Activated CD4-positive, alpha-beta T cell treated with anti-CD3 and anti-CD28 coated beads, Interleukin-2, Interleukin-4, amounts not matched to agents 100 ng/mL and 50 ng/mL, durations not matched to agents 16 hours and 8 hours (primary cell): ENCODE results near the gene FAM114A2.
A peak's percentile ranks its signal among the peaks of the same experiment; 100 is the strongest.
"Not testable (repeated sequence)": the region's sequence is repeated elsewhere in the genome, so short reads cannot be mapped to it uniquely, and the experiment has no call there.

Experiments
- DNase-seq: peaks from one replicate; pipeline ENCODE4 v3.0.0-alpha.2; 2020; ENCODE audit warnings: low spot score

Gene FAM114A2

DNA sequence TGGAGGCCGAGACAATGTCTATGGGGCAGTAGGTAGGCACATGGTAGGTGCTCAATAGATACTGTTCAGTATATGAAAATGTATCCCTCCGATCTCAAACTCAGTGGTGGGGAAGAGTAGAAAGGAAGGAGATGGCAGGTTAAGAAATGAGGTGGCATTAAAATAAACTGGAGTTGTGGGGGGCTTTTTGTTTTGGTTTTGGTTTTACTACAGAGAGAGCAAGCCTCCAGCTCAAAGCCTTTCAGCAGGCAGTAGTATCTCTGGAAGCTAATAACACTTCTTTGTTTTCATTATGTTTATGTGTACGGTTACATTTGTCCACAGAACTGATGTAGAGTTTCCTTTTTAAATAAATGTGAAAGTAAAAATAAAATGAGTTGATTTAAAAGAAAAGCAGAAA is 8.6 kb upstream of the FAM114A2 start:
- DNase-seq = no peak

DNA sequence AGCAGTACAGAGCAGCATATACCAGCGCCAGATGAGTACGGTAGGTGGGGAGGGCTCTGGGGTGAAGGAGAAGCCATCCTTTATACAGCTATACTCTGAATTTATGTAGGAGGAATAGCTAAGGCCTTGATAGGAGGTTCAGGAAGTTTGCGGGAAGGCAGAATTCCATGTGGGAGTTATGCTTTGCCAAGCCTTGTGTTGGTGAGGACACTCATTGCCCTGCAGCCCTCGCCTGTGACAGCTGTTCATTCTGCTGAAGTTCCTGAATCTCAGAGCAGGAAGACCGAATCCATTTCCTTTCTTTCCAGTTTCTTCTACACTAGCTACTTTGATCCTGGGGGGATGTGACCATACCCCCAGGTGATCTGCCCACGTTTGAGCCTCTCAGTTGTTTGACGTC is 7.8 kb upstream of the FAM114A2 start:
- no peak for DNase-seq

GRCh38 chr5:154044581-154044980 is 5.9 kb upstream of the FAM114A2 start:
- no peak for DNase-seq

DNA sequence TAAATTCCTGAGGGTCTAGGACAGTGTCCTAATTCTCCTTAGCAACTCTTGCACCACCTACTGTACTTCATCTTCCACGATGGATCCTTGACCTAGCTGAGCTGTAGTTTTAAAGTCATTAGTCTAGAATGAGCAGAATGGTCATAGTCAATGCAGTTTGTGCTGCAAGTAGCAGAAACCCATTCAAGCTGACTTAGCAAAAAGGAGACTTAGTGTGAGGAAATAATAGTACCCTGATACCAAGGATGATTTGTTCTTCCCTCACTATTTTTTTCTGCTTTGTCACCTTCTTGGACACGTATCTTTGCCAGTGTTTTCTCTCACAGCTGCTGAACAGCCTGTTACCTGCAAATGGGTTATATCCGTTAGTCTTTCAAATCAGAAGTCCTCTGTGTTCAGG is 5.4 kb upstream of the FAM114A2 start:
- no peak for DNase-seq

GRCh38 chr5:154042766-154043165 is 4.1 kb upstream of the FAM114A2 start:
- DNase-seq = no peak

GRCh38 chr5:154039458-154039829 is 734 bp upstream of the FAM114A2 start:
- no peak for DNase-seq

GRCh38 chr5:154038261-154038706 is 426 bp downstream of the FAM114A2 start:
- DNase-seq = peak; percentile 45

DNA sequence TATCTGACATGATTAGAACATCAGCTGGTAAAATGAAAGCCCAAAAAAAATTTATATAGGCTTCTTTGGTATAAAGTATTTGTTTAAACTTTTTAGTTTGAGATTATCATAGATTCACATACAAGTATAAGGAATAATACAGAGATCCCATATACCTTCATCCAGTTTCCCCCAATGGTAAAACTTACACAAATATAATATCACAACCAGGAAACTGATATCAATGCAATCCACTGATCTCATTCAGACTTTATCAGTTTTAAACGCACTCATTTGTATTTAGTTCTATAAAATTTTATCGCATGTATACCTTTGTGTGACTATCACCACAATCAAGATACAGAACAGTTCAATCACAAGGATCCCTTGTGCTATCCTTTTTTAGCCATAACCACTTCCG is 3.8 kb downstream of the FAM114A2 start:
- no peak for DNase-seq

DNA sequence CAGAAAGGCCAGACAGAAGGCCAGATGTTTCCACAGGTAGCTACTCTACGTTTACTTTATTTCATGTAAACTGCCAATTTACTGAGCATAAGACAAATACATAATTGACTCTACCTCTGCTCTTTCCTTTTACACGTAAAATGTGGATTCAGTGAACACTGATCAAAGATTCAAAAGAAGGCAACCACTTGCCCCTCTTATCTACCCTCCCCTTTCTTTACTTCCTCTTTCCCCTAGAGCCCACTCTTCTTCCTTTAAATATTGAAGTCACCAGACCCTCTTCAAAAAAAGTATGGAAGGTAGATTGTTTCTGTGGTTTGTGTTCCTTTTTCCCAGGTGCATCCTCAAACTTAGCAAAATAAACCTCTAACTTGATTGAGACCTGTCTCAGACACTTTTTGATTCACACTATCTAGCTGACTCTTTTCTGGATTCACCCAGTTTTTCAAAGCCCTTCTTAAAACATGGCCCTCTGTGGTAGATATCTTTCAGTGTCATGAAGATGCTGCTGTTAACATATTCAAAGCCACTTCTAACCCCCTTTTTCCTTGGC is 6.7 kb downstream of the FAM114A2 start:
- DNase-seq = no peak

DNA sequence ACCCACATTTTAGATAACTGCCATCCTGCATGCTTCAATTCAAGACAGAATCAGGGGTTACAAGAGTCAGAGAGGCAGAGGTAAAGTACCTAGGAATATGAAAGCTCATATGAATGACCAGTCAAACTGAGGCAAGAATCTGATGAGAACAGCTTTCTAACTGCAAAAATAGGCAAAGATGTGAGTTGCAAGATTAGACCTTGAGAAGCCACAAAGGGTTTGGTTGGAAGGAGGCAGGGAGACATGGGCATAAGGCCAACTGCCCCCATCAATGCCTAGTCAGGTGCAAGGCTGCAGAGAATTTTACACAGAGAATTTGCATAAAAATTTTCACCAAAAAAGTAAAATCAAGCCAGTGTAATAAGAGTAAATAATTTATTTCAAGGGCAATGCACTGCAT is 12.8 kb downstream of the FAM114A2 start:
- DNase-seq = no peak

- not testable (repeated sequence) for DNase-seq
Measured at GRCh38 chr5:154018919-154019318, 19.8 kb downstream of the FAM114A2 start.

DNA sequence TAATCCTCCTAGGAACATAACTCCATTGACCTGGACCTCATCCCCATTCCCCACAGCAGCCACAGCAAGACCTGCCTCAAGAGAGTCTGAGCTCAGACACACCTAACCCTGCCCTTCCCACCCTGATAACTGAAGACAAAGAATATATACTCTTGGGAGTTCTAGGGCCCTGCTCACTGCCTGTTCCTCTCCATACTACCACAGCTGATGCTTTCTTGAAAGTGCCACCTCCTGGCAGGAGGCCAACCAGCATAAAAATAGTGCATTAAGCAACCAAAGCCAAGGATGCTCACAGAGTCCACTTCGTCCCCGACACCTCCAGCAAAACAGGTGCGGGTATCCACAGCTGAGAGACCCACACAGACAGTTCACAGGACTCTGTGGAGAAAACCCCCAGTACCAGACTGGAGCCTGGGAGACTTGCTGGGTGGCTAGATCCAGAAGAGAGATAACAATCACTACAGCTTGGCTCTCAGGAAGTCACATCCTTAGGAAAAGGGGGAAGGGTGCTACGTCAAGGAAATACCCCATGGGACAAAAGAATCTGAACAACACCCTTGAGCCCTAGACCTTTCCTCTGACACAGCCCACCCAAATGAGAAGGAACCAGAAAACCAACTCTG is 23.5 kb downstream of the FAM114A2 start:
- DNase-seq = no peak

- no peak for DNase-seq
Measured at GRCh38 chr5:154010660-154011059, 28.1 kb downstream of the FAM114A2 start.

GRCh38 chr5:154005648-154006047 is 33.1 kb downstream of the FAM114A2 start:
- DNase-seq = no peak

DNA sequence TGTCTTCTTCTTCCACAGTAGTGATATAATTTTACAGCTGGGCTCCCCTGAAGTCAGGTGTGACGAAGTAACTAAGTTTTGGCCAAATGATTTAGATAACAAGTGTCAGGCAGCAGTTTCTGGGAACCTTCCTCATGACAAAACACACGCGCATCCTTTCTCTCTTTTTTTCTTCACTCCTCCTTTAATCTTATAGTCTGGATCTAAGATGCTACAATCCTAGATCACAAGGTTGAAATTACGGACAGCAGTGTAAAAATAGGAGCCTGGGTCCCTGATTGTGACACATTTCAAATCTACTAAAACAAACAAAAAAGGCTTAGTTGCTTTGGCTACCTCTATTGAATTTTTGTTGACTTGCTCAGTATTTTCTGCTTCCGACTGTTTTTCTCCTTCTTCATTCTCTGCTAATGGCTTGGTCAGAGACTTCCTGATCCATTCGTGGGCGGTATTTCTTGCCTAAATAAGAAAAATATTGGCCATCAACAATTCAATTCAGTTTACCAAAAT is 36.1 kb downstream of the FAM114A2 start:
- DNase-seq = no peak

DNA sequence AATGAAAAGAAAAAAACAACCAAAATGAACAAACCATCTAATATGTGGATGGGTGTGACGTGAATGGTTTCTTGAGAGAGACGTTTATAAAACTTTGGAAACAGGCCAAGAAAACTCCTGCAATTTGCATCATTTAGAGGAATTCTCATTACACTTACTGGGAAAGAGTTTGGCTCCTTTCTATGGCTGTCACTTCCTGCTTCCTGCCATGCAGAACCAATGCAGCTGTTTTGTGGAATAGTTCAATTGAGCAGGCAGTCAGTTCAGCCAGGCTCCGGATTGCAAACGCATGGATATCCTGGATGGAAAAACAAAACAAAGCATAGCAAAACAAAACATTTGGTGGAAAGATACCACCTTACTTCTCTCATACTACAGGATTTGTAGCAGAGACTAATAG is 36.6 kb downstream of the FAM114A2 start:
- no peak for DNase-seq

DNA sequence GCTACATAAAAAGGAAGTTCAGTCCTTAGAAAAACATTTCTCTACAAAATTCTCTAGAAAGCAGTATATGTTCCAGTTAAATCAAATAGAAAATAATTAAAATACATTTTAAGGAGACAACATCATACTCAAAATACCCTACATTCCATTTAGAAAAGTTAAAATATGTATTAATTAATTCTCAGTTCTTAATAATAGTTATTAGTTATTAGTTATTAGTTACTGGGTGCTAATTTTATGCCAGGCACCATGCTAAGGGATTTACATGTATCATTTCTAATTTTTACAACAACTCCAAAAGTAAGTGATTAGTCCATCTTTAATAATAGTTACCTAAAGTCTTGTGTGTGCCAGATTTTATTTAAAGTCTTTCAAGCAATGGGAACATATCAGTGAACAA is 38.0 kb downstream of the FAM114A2 start:
- DNase-seq = no peak

DNA sequence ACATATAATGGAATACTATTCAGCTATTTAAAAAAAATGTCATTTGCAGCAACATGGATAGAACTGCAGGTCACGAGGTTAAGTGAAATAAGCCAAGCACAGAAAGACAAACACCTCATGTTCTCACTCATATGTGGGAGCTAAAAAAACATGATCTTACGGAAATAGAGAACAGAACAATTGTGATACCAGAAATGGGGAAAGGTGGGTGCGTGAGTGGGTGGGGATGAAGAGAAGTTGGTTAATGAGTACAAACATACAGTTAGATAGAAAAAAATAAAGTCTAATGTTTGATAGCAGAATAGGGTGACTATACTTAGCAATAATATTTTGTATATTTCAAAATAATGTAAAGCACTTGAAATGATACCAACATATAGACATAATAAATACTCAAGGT is 38.7 kb downstream of the FAM114A2 start:
- DNase-seq = no peak

- no peak for DNase-seq
Measured at GRCh38 chr5:153998768-153999167, 39.9 kb downstream of the FAM114A2 start.

DNA sequence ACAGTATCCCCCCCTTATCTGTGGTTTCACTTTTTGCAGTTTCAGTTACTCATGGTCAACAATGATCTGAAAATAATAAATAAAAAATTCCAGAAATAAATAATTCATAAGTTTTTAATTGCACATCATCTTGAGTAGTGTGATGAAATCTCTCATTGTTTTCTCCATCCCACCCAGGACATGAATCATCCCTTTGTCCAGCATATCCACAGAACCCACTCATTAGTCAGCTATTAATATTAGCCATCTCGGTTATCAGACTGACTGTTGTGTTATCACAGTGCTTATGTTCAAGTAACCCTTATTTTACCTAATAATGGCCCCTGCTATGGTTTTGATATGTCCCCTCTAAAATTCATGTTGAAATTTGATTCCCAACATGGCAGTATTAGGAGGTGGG is 40.7 kb downstream of the FAM114A2 start:
- DNase-seq = no peak

DNA sequence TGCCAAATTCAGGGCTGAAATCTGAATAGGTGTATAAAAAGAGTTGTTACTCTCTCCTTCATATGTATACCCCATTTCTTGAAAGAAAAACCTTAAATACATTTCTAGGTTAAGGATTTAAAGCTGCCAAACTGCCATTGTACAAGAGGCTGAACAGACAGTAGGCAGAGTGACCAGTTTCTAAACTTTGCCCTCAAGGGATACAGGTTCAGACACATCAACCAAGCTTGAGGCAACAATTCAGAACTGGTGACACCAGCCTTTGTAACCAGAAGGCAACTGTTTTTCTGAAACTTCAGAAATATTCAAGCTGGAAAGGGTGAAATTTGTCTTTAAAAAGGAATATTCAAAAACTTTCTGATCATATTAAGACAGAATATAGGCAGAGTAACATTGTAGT is 47.5 kb downstream of the FAM114A2 start:
- DNase-seq = no peak

GRCh38 chr5:153988510-153988909 is 50.2 kb downstream of the FAM114A2 start:
- DNase-seq = no peak

DNA sequence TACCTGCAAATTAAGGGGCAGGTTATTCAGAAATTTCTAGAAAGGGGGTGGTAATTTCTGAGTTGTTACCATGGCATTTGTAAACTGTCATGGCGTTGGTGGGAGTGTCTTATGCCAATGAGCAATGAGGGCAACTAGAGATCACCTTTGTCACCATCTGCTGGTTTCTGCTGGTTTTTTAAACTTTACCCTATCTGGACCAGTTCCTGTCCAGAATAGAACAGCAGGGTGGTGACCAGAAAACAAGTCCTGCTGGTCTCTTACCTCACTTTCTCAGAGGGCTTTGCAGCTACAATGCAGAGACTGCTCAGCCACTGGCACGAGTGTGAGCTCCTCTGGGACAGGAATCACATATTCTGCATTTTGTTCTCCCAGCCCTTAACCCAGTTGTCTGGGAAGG is 51.4 kb downstream of the FAM114A2 start:
- DNase-seq = no peak

DNA sequence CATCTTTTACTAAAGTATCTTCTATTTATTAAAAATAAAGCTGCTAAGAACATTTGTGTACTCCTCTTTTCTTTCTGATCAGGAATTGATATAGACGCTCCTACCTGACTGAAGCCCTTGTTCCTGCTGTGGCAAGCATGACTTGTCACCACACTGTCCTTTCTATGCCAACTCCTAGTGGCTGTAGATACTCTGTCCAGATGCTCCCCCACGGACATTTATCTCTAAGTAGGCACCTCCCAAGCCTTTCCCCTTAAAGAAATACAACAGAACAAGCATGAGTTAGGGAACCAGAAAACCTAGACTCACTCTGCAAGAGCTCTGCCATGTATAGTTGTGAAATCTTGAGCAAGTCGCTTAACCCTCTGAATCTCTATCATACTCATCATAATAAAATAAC is 53.2 kb downstream of the FAM114A2 start:
- DNase-seq = no peak
